Putamen (tissue), 1 donor: Measurements from ENCODE around the gene PFAS.

Experiments
- DNase-seq: peaks from one replicate; pipeline ENCODE4 v3.0.0-alpha.2; 2016; ENCODE audit warnings: low spot score

PFAS gene

DNA sequence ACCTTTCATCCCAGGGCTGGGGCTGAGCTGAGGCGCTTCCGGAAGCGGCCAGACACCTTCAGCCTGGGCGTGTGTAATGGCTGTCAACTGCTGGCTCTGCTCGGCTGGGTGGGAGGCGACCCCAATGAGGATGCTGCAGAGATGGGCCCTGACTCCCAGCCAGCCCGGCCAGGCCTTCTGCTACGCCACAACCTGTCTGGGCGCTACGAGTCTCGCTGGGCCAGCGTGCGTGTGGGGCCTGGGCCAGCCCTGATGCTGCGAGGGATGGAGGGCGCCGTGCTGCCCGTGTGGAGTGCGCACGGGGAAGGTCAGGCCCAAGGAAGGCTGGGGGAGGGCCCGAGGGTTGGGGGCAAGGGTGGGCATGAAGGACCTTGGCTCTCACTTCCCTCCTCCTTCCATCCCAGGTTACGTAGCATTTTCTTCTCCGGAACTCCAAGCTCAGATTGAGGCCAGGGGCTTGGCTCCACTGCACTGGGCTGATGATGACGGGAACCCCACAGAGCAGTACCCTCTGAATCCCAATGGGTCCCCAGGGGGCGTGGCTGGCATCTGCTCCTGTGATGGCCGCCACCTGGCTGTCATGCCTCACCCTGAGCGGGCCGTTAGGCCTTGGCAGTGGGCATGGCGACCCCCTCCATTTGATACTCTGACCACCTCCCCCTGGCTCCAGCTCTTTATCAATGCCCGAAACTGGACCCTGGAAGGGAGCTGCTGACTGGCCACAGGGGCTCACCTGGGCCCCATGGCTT is 19.6 kb downstream of the PFAS start:
- DNase-seq: no peak

DNA sequence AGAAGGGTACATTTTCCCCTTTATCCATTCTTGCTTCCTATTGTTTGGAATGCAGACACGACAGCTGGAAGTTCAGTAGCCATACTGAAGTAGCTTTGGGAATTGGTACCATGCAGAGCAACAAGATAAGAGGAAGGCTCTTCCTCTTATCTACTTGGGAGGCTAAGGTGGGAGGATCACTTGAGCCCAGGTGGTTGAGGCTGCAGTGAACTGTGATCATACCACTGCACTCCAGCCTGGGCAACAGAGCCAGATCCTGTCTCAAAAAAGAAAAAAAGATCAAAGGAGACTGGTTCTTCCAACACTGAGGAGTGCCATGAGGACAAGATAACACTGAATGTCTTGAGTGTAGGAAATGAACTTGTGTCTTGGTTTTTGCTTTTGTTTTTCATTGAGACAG is 23.3 kb downstream of the PFAS start:
- no peak for DNase-seq

DNA sequence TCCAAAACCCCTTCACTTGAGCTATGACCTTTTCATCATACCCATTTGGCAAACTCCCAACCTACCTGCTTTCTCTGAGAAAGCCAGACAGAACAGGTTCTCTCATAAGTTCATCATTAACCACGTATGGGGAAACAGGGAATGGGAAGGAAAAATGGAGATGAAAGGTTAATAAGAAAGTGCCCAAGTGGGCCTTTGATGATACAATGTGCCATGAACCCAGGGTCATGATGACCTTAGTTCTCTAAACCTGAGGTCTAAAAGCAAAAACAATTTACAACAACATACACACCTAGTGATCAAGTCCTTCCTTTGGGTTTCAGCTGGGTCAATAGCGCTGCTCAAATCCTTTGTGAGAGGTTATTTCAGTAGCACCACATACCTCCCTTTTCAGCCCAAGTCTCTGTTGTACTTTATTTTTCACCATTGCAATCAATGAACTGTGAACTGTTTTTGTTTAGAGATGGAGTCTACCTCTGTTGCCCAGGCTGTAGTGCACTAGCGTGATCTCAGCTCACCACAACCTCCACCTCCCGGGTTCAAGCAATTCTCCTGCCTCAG is 24.9 kb downstream of the PFAS start:
- no peak for DNase-seq

DNA sequence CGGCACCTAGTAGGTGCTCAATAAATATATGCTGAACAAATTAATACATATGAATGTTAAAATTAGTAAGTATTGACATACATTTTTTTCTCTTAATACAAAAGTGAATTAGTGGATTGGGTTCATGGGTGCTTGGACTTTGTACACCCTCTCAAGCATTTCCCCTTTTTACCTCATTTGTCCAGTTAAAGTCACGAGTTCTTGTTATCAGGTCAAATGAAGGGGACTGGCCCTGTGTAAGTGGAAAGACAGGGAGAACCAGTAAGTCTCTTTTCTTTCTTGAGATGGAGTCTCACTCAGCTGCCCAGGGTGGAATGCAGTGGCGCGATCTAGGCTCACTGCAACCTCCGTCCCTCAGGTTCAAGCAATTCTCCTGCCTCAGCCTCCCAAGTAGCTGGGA is 25.7 kb downstream of the PFAS start:
- DNase-seq: no peak

DNA sequence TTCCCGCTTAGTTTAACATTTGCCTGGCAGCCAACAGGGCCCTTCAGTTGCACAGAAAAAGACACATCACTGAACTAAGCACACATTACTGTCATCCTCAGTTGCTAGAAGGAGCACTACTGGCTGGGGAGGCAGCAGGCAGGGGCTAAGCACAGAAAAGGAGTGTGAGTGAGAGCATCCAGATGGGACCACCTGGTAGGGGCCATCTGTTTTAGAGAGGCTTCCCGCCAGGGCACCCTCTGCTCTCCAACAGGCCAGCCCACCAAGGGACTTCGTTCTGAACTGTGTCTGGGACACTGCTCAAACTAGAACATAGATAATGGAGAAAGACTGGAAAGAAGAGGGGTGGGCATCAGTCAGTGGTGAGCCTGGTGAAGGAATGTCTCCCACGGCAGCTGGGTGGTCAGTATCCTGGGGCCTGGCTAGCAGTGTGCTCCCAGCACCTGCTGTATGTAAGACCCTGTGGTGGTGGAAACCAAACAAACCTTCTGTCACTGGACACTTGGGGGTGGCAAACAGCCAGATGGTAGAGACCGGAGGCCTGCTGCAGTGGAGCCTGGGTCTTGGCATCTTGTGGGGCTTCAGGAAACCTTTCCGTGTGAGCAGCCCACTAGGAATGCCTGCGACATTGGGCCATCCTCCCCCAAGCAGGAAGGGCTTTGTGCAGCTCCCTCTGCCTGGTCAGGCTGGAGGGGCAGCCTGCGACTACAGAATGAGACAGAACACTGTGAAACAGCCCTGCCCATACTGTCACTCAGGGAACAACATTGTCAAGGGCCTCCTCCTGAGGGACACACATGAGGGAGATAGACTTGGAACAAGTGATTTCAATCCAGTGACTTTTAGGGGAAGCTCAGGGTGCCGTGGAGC is 26.6 kb downstream of the PFAS start:
- DNase-seq: no peak

DNA sequence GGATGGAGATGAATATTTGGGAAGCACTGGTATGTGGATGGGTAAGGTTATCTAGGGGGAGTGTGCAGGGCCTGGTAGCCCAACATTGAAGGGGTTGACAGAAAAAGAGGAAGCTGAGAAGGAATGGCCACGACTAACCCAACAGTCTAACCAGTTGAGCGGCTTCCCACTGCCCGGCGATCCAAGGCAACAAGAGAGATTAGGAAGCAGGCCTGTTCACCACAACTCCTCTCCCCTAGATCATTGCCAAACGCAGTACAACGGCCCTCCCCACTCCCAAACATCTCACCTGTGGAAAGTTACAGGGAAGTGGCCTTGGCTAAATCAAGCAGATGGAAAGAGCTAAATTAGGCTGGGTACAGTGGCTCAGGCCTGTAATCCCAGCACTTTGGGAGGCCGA is 28.2 kb downstream of the PFAS start:
- no peak for DNase-seq

DNA sequence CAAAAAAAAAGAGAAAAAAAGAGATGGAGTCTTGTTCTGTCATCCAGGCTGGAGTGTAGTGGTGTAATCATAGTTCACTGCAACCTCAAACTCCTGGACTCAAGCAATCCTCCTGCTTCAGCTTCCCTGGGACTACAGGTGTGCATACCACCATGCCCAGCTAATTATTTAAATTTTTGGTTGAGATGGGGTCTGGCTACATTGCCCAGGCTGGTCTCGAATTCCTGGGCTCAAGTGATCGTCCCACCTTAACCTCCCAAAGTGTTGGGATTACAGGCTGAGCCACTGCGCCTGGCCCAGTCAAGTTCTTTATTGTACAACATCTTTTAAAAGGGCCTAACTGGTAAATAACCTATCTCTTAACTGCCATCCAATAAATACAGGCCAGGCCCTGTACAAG is 33.3 kb downstream of the PFAS start:
- DNase-seq: no peak

DNA sequence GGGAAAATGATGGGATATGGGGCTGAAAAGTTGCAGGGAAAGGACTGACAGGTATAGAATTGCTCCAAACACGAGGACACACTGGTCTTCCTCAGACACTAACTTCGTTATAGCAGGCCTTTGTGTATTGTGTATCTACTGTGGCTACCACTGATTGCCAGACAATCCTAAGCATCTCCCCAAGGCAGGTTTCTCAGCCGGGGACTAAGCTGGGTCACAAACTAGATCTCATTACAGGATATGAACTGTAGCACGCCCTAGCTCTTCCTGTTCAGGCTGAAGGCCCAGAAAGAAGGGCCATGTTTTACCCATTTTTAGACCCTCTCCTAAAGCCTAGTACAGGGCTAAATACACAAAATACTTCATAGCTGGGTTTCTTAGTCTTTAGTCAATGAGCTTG is 34.3 kb downstream of the PFAS start:
- DNase-seq: no peak

DNA sequence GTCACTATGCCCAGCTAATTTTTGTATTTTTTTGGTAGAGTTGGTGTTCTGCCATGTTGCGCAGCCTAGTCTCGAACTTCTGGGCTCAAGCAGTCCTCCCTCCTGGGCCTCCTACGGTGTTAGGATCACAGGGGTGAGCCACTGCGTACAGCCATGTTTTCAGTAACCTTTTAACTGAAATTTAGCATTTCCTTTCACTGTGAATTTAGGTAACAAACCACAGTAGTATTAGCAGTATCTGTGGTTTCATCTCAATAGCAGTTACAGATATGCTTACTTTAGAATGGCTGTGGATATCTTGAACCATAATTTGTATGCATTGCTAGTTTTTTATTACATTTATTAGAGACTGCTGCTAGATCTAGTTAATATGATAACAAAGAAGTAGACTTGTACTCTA is 35.0 kb downstream of the PFAS start:
- DNase-seq: no peak

DNA sequence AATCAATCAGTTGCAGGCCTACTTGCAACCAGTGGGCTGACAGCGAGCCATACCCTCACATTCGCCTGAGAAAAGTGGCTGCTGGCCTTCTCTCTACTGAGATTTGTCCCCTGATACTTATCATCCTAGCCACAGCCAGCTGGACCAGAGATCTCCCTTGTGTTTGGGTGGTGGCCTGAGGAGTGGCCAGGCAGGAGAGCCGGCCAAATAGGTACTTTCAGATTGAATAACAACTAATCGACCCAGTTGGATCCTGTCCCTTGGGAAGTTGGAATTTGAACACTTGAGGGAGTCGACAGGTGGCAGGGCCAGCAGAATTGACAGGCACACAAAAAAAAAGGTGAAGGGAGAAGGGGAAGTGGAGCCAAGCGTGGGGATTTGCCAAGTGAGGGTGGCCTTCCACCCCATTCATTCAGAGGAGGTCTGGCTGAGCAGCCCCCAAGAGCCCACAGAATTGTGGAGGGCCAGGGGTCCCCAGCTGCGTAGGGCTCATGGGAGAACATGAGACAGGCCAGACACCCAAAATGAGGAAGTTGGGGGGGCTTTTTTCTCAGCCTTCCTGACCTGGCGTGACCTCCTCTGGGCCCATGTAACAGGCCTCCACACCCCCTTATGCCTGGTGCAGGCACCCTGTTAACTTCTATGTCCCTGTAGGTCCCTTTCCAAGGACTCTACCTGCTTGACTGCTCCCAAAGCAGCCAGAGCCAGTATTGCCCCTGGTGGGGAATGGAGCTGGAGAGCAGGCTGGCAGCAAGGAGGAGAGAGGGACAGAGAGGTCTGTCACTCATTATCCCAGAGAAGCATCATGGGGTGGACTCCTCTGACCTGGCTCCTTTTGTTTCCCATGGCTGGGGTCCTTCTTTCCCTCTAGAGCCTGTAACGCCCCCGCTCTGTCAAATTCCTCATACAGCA is 36.4 kb downstream of the PFAS start:
- DNase-seq: no peak

DNA sequence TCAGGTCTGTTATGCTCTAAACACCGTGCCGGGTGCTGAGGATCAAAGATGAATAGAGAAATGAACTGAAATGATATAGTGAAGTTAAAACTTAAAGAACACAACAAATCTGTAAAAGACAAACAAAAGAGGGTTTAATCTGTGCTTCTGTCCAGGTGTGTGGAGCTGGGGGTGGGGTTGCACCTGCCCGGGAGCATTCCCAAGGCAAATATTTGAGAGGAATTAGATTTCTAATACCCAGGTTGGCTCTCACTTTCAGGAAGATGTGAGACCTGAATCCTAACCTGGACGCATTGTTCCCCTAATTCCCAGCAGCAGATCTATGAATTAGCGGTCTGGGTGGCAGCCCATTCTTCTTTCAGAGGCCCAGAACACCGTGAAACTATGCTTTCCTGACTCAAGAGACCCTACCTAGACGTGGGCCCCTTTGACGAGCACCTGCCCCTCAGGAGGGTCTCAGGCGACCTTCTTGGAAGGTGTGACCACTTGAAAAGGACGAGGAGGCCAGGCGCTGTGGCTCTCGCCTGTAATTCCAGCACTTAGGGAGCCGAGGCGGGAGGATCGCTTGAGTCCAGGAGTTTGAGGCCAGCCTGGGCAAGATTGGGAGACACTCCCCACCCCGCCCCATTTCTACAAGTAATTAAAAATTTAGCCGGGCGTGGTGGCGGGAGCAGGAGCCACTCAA is 38.7 kb downstream of the PFAS start:
- no peak for DNase-seq

DNA sequence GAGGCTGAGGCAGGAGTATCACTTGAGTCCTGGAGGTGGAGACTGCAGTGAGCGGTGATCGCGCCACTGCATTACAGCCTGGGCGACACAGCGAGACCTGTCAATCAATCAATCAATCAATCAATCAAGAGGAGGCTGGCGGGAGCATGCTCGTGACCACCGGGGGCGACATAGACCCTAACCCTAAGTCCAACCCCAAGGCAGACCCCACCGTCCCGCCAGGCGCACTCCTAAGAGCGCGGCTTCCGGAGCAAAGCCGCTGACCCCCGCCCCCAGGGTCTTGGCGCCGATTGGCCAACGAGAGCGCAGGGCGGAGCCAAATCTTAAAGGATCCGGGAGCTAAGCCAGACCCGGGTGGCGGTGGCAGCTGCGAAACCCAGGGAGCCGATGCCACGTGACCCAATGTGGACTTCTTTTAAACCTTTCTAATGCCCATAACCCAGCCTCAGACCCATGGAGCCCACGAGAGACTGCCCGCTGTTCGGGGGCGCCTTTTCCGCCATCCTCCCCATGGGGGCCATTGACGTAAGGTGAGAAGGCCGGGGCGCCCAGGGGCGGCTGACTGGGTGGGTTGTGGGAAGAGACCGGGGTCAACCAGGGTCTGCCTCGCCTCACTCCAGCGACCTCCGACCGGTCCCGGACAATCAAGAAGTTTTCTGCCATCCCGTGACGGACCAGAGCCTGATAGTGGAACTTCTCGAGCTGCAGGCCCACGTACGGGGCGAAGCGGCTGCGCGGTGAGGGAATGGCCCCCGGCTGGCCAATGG is 39.4 kb downstream of the PFAS start, which contains the start of gene RANGRF:
Gene RANGRF, plus strand, starts transcription at position 335 of the 767 bp plus-strand sequence. Its CDS starts 119 bp downstream, at position 454.
- DNase-seq: peak; percentile 91

DNA sequence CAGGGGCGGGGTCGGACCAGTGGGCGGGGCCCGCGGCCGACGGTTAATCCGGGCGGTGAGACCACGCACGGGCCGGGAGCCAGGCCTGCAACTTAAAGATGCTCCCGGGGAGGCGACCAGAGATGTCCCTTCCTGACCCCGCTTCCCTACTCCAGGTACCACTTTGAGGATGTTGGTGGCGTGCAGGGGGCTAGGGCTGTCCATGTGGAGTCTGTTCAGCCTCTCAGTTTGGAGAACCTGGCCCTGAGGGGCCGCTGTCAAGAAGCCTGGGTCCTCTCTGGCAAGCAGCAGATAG is 40.0 kb downstream of the PFAS start:
- no peak for DNase-seq

DNA sequence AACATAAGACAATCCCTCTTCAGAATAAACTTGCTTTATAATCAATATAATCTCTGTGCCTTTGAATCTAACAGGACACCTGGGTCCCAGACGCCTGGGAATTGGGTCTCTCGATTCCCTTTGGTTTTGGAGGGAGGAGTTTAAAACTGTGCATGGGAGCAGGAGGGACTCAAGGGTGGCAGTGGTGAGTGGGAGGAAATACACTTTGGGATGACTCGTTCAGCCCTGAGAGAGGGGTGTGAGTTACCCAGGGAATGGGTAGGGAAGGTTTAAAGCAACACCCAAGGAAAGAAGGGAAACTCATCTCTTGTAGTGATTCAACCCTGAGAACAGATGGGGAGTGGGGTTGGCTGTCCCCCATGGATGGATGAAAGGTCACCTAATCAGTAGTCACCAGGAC is 41.0 kb downstream of the PFAS start:
- DNase-seq: no peak

DNA sequence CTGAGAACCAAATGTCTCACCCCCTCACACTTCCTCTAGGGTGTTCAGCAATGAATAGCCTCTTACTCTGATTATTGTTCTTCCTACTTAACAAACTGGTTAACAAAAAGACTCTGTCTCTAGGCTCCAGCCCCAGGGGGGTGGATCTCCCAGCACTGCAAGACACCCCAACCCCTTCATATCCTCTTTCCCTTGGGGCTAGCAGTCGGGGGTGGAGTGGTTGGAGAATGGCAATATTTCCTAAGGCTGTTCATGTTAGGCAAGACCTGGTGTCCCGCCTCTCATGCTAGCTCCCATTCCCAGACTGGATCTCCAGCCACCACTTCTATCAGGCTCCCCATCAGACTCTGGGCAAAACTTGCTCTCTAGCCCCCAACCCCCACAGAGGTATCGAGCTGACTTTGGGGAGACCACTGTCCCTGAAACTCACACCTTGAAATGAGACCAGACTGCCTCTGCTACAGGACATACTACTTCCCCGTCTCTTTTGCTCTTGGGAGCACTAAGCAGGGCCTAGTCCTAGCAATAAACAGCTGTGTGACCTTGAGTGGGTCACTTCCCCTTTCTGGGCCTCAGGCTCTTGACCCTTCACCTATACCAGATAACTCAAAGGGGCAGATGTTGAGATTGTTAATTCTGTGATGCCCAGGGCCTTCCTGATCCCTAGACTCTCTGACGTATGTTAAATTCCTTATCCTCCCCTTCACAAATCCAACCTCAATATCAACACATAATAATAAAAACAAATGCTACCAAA is 43.7 kb downstream of the PFAS start:
- DNase-seq: no peak

DNA sequence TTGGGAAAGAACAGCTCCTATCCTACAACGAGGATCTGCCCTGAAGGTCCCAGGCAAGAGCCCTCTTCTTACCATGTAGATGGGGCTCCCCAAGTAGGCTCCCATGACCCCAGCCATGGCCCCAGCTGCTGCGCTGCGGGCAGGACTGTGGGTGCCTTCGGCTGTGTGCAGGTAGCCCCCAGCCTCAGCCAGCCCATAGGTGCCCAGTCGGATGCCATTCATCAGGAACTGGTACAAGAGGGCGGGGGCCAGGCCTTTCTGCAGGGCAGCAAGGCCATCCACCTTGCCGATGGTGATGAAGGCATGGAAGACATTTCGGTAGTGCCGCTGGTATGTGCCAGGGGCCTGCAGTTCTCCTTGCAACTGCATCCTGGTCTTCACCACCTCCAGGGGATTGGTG is 45.3 kb downstream of the PFAS start:
- DNase-seq: no peak

DNA sequence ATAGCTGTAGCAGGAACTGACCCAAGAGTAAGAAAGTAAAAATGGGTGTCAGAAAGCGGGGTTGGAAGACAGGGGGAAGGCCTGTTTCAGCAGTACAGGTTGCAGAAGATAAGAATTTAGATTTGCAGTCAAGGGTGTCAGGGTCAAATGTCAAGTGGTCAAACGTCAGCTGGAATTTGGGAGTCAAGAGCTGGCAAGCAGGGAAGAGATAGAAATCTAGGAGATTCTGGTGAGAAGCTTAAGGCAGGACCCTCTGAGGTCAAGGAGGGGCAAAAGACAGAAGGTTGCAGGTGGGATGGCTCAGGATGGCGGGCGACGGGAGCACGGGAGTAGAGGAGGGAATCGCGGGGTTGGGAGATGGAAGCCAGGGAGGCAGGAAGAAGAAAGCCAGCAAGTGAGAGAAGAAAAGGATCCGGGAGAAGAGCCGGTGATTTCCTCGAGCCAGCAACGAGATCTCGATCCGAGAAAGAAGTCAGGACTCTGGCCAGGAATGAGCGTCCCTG is 45.8 kb downstream of the PFAS start:
- DNase-seq: no peak

DNA sequence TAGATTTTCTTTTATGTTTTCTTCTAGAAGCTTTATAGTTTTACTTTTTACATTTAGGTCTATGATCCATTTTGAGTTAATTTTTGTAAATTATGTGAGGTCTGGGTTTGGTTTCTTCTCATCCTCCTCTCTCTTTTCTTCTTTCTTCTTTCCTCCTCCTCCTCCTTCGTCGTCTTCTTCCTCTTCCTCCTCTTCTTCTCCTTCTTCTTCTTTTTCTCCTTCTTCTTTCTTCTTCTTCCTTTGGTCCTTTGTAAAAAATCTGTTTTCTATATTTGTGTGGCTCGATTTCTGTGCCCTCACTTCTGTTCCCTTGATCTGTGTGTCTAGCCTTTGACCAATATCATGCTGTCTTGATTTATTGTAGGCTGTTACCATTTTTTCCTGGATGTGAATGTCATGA is 51.1 kb downstream of the PFAS start:
- no peak for DNase-seq

DNA sequence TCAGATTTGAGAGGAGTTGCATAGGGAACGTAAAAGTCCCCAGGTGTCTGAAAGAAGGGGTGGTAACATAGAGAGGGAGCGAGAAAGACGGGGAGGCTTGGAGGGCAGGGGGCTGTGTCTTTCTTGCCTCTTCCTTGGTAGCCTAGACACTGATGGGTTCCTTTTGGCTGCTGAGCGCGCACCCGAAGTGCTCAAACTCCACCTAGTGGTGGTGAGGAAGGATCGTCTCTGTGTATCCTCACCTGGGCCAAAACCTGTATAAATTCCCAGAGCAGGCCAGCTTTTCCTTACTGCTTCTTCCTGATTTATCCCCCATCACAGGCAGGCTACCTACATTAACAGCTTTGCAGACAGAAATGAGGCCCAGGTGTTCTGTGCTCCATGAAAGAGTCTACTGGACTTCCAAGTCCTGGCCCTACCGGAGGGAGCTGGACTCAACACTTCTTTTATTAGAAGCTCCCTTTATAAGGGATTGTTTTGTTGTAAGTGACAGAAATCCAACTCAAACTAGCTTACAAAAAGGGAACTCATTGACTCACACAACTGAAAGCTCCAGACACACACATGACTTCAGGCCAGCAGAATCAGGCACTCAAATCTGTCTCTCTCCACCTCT is 51.6 kb downstream of the PFAS start:
- DNase-seq: peak; percentile 61
